OCI-LY7 (cell line): ENCODE results near the gene SCRN2.

ENCODE experiments used
- CTCF ChIP-seq: fragments of 200-600 bp; sonication (generic); conservative IDR thresholded peaks from 2 replicates; pipeline ENCODE4 v1.5.1; 2014; ENCODE audit warnings: mild to moderate bottlenecking, antibody characterized with exemption, low read length, moderate library complexity, mixed read lengths
- EZH2phosphoT487 ChIP-seq: fragments of 200-600 bp; sonication (generic); IDR thresholded peaks from 2 replicates; pipeline ENCODE4 v1.6.1; 2018; ENCODE audit warnings: low read depth, borderline replicate concordance, mild to moderate bottlenecking, mixed run types, antibody characterized with exemption, low read length, moderate library complexity, mixed read lengths

- TF ChIP-seq CTCF: no peak
- TF ChIP-seq EZH2phosphoT487: no peak
These were observed 3.2 kb upstream of the SCRN2 start for GRCh38 chr17:47844227-47844626.
